ENCODE data around the gene CACNB4. TPM values are rescaled to one million over a fixed set of nuclear protein-coding genes. Genes with fewer than 3 reads are reported as not detected.

Gene CACNB4
- total RNA-seq, 1 donor from 2014 or later, result 4.9 TPM

DNA sequence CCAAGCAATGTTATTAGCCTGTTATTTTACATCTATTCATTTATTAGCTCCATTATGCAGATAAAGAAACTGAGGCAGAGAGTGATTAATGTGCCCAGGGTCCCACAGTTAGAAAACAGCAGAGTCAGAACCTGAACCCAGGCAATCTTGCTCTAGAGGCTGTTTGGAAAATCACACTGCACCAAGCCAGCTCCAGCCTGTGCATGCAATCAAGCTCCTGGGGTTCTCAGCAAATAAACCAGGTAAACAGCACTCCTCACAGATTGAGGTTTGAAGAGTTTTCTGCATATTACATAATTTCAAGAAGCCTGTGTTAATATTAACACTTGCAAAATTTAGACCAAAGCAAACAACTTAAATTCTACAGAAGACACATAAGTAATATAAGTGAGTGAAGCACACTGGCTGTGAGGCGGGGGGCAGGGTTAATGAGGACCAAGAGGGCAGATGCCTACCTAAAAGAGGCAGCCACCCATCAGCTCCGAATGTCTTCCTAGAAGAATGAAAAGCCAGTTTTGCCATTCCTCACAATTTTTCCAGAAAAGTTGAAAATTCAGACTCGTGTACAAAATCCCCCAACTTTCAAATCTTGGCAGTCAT, 35.4 kb downstream of the CACNB4 start:
- H3K9me3 ChIP-seq, result no peaks in the 10 kb centered on the region
- no peak overlapping the region for H3K4me3 ChIP-seq
- no peak for DNase-seq (ENCODE audit: extremely low spot score in 2 of 2)
- no peak overlapping the region for H3K27ac ChIP-seq
- no peaks in the 10 kb centered on the region for H3K36me3 ChIP-seq
- no peak for TF ChIP-seq POLR2A (IDR thresholded peaks at IDR 0.05)
- peaks cover 15% of the 10 kb centered on the region for H3K4me1 ChIP-seq
- intact Hi-C loops (cut with DNase I), result no loop called here
- H3K27me3 ChIP-seq, result no peaks in the 10 kb centered on the region

DNA sequence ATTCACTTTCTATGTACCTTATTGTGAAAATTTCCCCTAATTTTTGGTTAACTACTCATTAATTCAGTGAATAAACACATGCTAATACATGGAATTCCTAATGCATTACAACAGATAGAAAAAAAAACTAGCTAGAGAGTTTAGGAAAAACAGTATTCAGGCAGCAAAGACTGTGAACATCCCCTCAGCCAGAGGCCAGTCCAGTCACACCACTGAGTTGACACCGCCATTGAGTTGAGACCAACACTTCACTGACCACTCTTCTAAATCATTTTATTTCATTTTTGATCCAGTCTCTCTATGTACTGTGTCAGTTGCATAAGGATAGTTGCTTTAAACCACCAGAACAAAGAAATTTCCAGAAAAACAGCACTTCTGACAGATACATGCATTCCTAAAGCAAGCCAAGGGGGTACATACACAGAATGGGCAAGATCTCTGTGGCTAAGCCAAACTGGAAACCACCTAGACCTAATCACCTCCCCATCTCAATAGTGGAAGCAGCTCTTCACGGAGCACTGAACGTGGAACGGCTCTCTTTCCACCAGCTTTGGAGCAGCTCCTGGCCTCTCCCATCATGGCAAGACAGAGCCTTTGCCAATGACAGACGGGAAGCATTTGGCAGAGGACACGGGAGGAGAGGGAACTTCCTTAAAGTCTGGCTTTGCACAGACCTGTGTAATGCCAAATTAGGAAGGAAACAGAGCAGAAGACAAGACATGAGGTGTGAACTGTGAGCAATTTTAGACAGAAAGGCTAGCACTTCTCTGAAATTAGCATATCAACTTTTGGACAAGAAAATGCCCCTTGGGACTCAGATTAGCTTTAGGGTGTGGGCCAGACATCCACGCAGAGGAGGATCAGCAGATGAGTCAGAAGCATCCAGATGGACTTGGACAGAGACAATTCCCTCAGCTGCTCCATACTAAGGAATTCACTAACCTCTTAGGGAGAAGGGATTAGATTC, 36.4 kb downstream of the CACNB4 start:
- peak overlapping the region; percentile 53 for H3K27ac ChIP-seq
- H3K9me3 ChIP-seq, result no peaks in the 10 kb centered on the region
- no peaks in the 10 kb centered on the region for H3K36me3 ChIP-seq
- DNase-seq (ENCODE audit: extremely low spot score in 2 of 2), result no peak
- TF ChIP-seq POLR2AphosphoS5 (IDR thresholded peaks at IDR 0.05; ENCODE audit: insufficient read depth in 1 of 2, low read depth in 1 of 2), result no peak
- TF ChIP-seq, protein P1, sequence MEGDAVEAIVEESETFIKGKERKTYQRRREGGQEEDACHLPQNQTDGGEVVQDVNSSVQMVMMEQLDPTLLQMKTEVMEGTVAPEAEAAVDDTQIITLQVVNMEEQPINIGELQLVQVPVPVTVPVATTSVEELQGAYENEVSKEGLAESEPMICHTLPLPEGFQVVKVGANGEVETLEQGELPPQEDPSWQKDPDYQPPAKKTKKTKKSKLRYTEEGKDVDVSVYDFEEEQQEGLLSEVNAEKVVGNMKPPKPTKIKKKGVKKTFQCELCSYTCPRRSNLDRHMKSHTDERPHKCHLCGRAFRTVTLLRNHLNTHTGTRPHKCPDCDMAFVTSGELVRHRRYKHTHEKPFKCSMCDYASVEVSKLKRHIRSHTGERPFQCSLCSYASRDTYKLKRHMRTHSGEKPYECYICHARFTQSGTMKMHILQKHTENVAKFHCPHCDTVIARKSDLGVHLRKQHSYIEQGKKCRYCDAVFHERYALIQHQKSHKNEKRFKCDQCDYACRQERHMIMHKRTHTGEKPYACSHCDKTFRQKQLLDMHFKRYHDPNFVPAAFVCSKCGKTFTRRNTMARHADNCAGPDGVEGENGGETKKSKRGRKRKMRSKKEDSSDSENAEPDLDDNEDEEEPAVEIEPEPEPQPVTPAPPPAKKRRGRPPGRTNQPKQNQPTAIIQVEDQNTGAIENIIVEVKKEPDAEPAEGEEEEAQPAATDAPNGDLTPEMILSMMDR (IDR thresholded peaks at IDR 0.05), result no peak
- TF ChIP-seq POLR2A (IDR thresholded peaks at IDR 0.05), result no peak
- H3K4me3 ChIP-seq, result peak overlapping the region in 1 of 2 donors; percentile 8
- H3K27me3 ChIP-seq, result no peaks in the 10 kb centered on the region
- intact Hi-C loops (cut with DNase I), result no loop called here
- H3K4me1 ChIP-seq, result peaks cover 15% of the 10 kb centered on the region

DNA sequence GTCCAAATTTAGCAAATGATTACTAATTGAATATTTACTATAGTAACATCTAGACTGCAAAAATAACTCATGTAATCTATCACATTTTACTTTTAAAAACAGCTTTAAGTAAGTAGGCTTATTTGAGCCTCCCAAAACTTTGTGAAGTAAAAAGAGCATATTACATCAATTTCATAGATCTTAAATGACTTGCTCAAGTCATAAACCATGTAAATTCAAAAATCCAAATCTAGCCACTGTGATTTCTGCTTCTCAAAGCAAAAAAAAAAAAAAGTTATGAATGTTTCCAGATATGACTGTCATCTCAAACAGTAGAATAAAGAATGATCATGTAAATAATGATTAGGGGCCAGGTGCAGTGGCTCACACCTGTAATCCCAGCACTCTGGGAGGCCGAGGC, 37.5 kb downstream of the CACNB4 start:
- intact Hi-C loops (cut with DNase I), result no loop called here
- Histone ChIP-seq H3K27ac (no peak overlapping the region), H3K9me3 (no peaks in the 10 kb centered on the region), H3K27me3 (no peaks in the 10 kb centered on the region), H3K36me3 (no peaks in the 10 kb centered on the region), H3K4me3 (no peak overlapping the region), H3K4me1 (peaks cover 15% of the 10 kb centered on the region)
- TF ChIP-seq, protein P1 (IDR thresholded peaks at IDR 0.05), result no peak
- TF ChIP-seq POLR2A (IDR thresholded peaks at IDR 0.05) (no peak), POLR2AphosphoS5 (IDR thresholded peaks at IDR 0.05; ENCODE audit: insufficient read depth in 1 of 2, low read depth in 1 of 2) (no peak)
- DNase-seq (ENCODE audit: extremely low spot score in 2 of 2), result no peak

DNA sequence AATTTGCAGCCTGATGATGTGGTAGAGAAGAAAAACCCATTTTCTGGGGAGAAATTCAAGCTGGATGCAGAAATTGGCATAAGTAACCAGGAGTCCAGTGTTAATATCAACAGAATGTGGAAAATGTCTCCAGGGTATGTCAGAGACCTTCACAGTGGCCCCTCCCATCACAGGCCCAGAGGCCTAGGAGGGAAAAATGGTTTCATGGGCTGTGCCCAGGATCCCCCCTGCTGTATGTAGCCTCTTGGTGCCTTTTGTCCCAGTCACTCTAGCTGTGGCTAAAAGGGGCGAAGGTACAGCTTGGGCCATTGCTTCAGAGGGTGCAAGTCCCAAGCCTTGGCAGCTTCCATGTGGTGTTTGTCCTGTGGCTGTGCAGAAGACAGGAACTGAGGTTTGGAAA, 40.2 kb downstream of the CACNB4 start:
- H3K9me3 ChIP-seq, result no peaks in the 10 kb centered on the region
- H3K4me3 ChIP-seq, result no peak overlapping the region
- H3K27ac ChIP-seq, result no peak overlapping the region
- TF ChIP-seq, protein P1 (IDR thresholded peaks at IDR 0.05), result no peak
- TF ChIP-seq POLR2AphosphoS5 (IDR thresholded peaks at IDR 0.05; ENCODE audit: insufficient read depth in 1 of 2, low read depth in 1 of 2), result no peak
- TF ChIP-seq POLR2A (IDR thresholded peaks at IDR 0.05), result no peak
- intact Hi-C loops (cut with DNase I), result no loop called here
- peaks cover 11% of the 10 kb centered on the region for H3K4me1 ChIP-seq
- no peak for DNase-seq (ENCODE audit: extremely low spot score in 2 of 2)
- no peaks in the 10 kb centered on the region for H3K36me3 ChIP-seq
- no peaks in the 10 kb centered on the region for H3K27me3 ChIP-seq

DNA sequence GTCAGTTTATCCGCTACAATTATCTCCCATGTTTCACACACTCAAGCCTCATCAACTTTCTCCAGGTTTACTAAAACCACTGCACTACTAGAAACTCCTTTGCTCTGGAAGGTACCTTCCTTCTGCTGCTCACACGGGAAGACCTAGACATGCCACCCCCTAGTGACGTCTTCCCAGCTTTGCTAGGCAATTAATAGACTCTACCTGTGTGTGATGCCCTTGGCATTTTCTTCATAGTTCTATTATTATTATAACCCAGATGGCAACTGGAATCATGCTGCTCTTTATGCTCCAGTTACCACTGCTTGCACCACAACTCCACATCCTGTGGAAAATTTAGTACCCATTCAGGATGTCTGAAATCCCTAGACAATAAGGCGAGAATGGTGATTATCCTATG, 42.4 kb downstream of the CACNB4 start:
- no peaks in the 10 kb centered on the region for H3K27me3 ChIP-seq
- DNase-seq (ENCODE audit: extremely low spot score in 2 of 2), result no peak
- H3K36me3 ChIP-seq, result no peaks in the 10 kb centered on the region
- H3K4me3 ChIP-seq, result no peak overlapping the region
- H3K4me1 ChIP-seq, result no peaks in the 10 kb centered on the region
- H3K9me3 ChIP-seq, result no peaks in the 10 kb centered on the region
- intact Hi-C loops (cut with DNase I), result no loop called here
- no peak for TF ChIP-seq POLR2A (IDR thresholded peaks at IDR 0.05)
- TF ChIP-seq, protein P1 (IDR thresholded peaks at IDR 0.05), result no peak
- TF ChIP-seq POLR2AphosphoS5 (IDR thresholded peaks at IDR 0.05; ENCODE audit: insufficient read depth in 1 of 2, low read depth in 1 of 2), result no peak
- no peak overlapping the region for H3K27ac ChIP-seq
